Stimulated activated CD4-positive, alpha-beta T cell treated with anti-CD3 and anti-CD28 coated beads, Interleukin-15, amount 100 ng/mL, for 1 hour (primary cell): ENCODE measurements around the gene DENND5B.
"Not testable (repeated sequence)": the region's sequence is repeated elsewhere in the genome, so short reads cannot be mapped to it uniquely, and the experiment has no call there.

Experiments
- DNase-seq, 2 donors: peaks; one replicate each; pipeline ENCODE4 v3.0.0-alpha.2; 2020; ENCODE audit warnings: low read depth in 1 of 2, low spot score in 1 of 2

The DENND5B gene

DNA sequence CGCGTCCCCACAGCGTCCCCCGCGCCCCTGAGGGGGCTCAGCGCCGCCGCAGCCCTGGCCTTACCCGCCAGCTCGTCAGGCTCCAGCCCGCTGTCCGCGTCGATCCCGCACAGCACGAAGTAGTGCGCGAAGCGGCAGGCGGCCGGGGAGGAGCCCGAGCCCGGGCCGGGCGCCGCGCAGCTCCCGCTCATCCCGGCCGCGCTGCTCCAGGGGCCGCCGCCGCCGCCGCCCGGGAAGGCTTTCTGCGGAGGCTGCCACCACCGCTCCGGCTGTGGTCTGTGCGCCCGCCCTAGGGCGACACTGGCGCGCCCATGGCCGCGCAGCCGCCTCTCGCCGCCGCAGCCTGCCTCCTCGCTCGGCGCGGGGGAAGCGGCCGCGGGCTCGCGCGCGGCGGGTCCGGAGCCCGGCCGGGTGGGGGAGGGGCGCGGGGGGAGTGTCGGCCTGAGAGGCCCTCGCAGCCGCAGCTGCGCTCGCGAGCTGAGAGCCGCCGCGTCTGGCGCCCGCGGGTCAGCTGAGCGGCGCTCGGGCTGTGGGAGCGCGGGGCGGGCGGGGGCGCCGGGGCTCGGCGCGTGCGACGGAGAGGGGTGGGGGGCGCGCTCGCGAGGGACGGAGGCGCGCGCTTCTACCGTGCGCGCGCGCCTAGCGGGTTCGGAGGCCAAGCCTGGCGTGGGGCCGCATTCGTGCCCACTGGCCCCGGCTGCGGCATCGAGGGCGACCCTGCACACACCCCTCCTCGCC lies at the start of gene DENND5B:
TSS of gene DENND5B (minus strand) at position 495 of the 738 bp plus-strand sequence. CDS start at position 191, 304 bp downstream.
- peak in 1 of 2 donors; percentile 3 for DNase-seq

DNA sequence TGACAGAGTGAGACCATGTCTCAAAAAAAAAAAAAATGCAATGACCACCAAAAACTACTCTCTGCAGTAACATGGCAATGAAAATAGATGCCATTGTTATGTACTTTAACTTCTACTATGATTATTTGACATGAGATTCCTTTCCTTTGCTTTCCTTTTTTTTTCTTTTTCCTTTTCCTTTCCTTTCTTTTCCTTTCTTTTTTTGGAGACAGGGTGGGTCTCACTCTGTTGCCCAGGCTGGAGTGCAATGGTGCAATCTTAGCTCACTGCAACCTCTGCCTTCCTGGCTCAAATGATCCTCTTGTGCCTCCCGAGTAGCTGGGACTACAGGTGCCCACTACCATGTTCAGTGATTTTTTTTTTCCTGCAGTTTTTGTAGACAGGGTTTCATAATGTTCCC lies 43.7 kb upstream of the DENND5B start:
- DNase-seq = no peak

DNA sequence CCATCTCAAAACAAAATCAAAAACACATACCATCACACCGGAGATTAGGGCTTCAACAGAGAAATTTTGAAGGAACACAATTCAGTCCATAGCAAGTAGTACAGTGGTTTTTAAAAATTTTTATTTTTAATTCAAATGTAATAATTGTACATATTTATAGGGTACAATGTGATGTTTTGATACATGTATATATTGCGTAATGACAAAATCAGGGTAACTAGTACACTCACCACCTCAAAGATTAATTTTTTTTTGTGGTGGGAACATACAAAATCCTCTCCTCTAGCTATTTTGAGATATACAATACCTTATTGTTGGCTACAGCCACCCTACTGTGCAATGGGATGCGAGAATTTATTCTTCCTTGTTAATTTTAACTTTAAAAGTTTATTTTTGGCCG lies 42.5 kb upstream of the DENND5B start:
- no peak for DNase-seq

DNA sequence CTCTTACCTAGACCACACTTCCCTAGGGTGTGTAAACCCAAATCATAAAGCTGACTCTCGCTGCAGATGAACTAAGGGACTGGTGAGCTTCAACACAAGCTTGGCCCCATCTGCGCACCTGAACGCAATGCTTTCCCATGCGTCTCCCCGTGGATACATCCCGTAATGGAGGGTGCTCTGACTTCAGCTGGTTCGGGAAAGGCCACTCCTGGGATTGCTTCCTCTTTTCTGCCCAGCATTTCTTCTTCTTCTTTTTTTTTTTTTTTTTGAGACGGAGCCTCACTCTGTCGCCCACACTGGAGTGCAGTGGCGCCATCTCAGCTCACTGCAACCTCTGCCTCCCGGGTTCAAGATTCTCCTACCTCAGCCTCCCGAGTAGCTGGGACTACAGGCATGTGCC lies 40.9 kb upstream of the DENND5B start:
- no peak for DNase-seq

DNA sequence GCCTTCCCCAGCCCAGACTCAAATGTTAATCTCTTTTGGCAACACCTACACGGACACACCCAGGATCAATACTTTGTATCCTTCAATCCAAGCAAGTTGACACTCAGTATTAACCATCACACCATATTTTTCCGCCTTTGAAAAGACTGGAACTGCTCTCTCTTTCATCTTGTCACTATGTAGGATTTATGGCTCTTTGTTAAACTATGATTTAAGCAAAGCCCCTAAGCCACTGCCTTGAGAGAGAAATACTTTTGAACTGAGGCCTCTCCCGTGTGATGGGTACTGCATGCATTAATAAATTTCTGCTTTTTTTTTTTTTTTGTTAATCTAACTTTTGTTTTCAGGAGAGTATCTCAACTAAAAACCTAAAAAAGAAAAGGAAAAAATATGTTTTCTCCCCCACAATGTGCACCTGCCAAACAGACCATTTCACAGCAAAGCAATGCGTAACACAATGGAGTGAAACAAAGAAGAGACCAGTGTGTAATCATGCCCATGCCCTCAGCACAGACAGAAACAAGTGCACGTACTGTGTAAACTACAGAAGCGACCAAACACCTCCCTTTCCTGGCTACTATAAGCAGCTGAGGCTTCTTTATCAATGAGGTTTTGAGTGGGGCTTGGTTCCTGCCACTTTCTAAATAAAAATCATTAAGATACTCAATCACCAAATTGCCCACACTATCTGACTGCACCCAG lies 40.2 kb upstream of the DENND5B start:
- DNase-seq = no peak

DNA sequence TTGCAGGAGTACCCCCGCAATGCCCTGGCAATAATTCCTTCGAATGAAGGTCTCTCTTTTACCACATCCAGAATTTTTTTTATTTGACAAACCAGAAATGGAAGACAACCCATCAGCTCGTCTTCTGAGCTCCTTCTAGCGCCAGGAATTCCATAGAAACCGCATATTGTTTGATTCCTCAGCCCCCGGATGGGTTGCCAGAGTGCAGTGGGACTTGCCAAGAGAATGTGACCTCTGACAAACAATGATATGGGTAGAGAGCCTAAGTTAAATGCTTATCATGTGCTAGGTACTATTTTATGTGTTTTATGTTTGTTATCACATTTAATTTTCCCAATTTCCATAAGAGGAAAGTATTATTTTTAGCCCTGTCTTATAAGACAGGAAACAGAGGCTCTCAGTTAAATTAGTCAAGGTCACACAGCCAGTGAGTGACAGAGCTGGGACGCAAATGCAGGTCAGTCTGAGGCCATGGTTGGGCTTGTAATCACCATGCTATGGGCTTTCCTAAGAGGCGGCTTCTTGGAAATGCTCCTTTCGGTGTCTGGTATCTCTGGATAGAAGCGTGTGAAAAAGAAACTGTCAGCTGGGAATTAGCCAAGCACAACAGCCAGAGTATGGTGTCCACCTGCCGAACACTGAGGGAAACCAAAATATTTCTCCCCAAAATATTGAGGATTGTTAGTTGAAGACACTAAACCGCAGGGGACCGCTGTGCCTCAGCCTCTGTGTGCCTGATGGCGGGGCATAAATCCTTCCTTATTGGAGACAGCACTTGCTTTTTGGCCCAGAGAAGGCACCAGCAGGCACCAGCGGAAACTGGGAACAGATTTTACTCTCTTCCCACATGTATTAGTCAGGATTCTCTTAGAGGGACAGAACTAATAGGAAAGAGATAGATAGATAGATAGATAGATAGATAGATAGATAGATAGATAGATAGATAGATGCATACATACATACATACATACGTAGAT lies 39.1 kb upstream of the DENND5B start:
- no peak for DNase-seq

DNA sequence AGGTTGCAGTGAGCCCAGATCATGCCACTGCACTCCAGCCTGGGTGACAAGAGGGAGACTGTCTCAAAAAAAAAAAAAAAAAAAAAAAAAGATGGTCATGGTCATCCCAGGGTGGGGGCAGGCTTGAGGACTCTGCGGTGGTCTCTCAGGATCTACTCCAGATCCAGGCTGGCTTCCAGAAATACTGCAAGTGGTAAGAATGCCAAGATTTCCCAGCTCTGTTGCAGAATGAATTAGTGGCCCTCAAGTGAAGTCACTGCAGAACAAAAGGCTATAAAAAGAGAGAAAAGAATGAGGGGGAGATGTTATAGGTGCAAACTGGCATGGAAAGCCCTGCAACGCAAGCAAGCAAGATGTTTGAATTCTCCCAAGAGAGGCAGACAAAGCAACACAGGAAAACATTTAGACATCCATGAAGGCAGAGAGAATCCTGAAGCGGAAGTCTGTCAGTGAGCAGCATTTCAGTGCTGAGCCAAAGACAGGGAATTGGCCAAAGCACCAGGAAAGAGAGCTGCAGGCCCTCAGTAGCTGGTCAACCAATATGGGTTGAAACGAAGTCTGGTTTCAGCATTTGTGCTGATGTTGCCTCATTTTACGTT lies 36.6 kb upstream of the DENND5B start:
- no peak for DNase-seq

DNA sequence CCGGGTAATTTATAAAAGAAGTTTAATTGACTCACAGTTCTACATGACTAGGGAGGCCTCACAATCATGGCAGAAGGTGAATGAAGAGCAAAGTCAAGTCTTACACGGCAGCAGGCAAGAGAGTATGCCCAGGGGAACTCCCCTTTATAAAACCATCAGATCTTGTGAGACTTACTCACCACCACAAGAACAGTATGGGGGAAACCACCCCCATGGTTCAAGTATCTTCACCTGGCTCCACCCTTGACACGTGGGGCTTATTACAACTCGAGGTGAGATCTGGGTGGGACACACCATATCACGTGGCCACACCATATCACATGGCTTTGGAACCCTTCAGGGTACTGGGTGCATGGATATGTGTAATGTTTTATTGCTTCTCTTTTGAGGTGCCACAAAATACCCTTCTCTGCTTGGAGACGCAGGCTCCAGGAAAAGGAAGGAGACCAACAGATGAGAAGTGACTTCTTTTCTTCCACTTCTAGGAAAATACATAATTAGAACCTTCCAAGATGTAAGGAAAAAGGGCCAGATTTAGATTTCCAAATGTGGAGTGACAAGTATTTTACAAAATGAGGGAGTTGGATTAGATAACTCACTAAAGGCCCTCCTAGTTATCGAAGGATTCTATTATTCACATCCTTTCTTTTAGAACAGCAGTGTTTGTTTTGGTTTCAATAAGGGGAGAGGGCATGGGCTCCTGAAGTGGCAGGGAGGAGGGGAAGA lies 35.5 kb upstream of the DENND5B start:
- no peak for DNase-seq

DNA sequence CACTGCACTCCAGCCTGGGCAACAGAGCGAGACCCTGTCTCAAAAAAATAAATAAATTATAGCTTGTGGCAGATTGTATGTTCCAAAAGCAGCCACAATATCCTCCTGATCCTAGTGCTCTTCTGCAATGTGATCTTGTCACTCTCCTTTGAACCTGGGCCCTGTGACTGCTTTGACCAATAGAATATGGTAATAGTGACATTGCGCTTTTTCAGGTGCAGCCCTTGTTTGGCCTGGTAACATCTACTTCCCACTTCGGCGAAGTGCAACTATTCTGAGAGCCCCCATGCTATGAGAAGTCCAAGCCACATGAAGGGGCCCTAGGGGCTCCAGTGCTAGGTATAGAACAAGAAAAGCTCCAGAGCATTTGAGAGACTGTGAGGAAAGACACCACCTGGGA lies 31.1 kb upstream of the DENND5B start:
- DNase-seq = no peak

DNA sequence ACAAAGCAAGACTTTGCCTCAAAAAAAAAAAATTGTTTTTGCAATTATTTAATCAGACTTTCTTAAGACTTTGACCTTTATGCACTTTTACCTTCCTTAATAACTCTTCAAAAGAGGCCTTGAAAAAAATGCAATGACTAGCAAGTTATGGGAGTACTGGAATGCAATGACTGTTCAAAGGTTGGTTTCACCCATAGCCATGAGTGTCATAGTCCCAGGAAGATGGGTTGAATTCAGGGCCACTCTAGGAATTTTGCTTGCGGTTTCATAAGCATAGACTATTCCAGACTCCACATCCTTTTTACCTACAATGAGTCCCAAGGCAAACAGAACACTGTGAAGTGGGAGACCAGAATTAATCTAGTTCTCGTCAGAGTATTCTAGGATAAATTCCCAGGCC lies 29.4 kb upstream of the DENND5B start:
- DNase-seq = no peak

DNA sequence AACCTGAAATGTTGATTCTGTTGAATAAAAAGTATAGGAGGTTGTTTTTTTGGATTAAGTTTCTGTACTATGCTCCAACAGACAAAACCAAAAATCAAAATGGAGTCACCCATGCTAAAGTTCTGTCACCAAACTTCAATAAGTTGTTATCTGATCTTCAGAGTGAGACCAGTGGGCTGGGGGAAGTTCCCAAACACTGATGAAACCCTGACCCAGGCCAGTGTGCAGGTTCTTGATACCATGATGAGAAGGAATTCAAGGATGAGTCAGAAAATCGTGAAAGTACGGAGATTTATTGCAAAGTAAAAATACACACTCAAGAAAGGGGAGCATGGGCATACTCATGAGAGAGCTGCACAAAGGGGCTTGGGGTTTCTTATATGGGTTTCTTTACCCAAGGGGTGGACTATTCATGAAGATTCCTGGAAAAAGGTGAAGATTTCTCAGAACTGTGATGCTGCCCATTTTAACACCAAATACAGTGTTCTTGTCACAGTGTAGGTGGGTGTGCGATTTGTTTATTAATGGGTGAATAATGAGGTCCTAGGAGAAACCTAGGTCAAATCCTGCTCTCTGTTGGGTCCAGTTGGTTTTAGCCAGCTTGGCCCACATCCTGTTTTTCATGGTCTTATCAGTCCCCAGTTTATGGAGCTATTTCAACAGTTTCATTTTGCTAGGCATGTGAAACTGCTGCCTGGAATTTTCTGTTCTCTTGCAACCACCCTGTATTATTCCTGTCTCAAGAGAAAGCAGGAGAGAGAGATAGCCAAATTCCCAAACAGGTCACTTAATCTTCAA lies 27.5 kb upstream of the DENND5B start:
- DNase-seq = no peak

DNA sequence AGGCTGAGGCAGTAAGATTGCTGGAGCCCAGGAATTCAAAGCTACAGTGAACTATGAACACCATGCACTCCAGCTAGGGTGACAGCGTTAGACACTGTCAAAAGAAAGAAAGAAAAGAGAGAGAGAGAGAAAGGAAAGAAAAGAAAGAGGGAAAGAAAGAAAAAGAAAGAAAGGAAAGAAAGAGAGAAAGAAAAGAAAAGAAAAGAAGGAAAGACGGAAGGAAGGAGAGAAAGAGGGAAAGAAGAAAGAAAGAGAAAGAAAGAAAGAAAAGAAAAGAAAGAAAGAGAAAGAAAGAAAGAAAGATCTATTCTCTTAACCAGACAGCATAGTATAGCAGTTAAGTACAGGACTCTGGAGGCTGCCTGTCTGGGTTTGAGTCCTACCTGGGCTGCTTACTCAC lies 21.9 kb upstream of the DENND5B start:
- no peak for DNase-seq

DNA sequence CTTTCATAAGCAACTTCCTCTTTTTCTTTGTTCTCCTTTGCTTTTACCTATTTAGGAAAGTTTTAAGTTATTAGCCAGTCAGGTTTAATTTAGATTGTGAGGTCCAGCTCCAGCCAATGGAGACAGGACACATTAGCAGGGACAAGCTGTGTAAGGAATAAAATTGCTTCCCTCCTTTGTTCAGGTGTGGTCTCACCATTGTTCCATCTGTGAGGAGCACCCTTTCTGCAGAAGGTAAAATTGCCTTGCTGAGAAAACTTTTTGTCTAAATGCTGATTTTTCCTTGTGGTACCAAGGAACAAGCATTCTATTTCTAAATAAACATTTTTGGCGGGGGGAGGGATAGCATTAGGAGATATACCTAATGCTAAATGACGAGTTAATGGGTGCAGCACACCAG lies 17.4 kb upstream of the DENND5B start:
- not testable (repeated sequence) for DNase-seq

DNA sequence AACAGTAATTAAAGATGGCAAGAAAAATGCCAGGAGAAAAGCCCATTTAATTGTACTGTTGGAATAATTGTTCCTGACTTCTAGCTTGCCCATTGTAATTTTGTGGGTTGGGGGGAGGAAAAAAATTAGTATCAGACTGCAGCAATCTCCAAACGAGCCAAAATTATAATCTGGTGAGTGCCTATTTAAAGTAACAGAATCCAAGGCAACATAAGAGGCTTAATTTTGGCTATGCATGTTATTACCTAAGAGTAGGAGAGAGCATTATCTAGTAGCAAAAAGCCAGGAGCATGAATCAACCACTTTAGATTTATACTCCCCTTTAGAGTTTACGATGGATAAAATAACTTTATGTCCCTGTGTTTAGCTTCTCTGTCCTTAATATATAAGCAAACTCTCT lies 14.6 kb upstream of the DENND5B start:
- no peak for DNase-seq

DNA sequence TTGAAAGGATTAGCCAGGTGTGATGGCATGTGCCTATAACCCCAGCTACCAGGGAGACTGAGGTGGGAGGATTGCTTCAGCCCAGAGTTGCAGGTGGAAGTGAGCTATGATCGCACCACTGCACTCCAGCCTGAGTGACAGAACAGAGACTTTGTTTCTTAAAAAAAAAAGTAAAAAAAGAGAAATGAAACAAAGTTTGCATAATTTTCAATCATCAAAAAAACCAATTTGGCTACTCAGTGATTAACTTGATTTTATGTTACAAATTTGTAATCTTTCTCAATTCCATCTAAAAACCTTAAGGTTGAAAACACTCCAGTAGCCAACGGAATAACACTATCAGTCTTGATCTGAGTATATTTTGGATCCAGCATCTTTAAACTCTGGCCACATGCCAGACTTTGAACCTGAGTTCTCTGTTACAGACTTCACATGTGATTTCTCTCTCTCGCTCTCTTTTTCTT lies 12.6 kb upstream of the DENND5B start:
- DNase-seq = no peak

DNA sequence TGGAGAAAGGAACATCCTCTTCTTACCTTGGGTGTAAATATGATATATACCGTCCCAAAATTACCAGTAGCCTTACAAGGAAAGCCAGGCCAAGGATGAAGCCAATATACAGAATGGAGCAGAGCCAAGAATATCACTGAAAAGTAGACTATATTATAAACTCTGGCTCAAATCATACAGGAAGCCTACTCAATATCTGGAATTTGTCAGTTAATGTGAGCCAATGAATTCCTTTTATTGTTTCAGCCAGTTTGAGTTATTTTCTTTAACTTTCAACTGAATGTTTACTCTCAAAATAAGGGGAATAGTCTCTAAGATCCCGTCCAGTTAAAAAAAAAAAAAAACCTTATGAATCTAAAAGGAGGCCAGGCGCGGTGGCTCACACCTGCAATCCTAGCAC lies 9.8 kb upstream of the DENND5B start:
- no peak for DNase-seq

DNA sequence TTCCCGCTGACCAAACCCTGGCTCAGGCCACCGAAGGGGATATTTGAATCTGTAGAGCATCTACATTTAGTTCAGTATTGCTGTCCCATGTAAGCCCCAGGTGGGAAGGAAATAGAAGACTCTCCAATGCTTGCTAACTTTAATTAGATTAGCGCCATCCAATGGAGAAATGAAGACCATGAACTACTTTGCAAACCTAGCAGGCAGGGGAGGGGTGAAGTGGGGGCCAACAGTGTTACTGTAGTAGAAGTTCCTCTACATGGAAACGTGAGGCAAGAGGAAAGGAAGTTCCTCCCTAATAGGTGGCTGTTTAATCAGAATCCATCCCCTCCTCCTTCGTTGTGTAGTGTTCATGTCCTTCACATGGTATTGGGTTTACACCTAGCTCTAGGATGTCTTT lies 9.3 kb upstream of the DENND5B start:
- no peak for DNase-seq

DNA sequence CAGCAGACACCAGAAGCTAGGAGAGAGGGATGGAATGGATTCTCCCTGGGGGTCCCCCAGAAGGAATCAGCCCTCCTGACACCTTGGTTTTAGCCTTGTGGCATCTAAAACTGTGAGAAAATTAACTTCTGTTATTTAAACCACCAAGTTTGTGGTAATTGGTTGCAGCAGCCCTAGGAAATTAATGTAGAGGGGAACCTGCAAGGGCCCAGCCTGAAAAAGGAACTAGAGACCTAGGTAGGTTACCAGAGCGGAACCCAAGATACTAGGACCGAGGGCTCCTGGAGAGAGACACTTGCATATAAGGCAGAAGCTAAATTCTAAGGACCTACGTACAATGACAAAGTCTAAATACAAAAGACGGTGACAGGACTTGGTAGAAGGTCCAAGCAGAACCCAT lies 8.1 kb upstream of the DENND5B start:
- DNase-seq = no peak

DNA sequence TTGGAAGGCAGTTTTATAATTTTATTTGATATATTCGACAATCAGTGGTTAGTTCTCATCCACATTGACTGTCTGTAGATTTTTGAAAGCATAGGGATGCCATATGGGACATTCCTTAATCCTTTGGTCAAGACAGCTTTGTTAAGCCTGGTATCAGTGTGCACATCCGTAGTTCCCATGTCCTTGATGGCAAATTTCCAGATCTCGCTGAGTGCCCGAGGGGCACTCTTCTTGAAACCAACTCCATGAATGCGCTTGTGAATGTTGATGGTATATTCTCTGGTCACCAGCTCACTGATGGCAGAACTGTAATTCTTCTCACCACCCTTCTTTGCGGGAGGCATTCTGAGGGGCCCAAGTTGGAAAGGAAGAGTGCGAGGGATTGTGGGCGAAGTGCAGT lies 6.1 kb upstream of the DENND5B start:
- DNase-seq = no peak

DNA sequence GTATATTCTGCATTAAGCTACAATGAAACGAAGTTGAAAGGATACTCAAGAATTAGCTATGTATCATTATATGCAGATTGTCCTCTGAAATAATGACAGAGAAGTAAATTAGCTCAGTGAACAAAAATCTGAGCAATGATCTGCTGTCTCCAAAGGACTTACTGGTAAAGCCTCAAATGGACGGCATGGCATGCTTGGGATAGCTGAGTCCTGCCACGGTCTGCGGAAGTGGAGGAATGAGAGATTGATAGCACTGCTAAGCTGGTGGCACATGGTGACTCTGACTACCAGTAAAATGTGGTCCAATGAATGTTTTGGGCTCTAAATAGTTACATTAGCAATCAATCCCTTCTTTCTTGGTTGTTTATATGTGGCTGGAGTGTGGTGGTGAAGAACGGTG lies 3.7 kb upstream of the DENND5B start:
- no peak for DNase-seq
